WTC11 (cell line): Measurements from ENCODE around the gene SIGMAR1. TPM values are rescaled to one million over a fixed set of nuclear protein-coding genes. Genes with fewer than 3 reads are reported as not detected.

Source experiments
- ATAC-seq: fragments of 200-7000 bp; cut with Tn5 transposase; 2 replicates; pipeline ENCODE4 v1.10.0; 2021; ENCODE audit warnings: mild to moderate bottlenecking, moderate library complexity
- CTCF ChIA-PET: fragments of 300-600 bp; sonication (Branson Sonifier 250); formaldehyde crosslinking; loops from one replicate; lab custom pipeline; 2021; ENCODE audit warnings: antibody characterized with exemption; lab: Charles Lee
- POLR2A ChIA-PET: fragments of 350-600 bp; sonication (Branson Sonifier 250); formaldehyde crosslinking; loops from one replicate; lab custom pipeline; 2021; ENCODE audit warnings: antibody characterized with exemption; lab: Charles Lee
- DNase-seq: peaks from one replicate; pipeline ENCODE4 v3.0.0; 2021; ENCODE audit warnings: low spot score
- H3K27ac Mint-ChIP-seq: 2 replicates; pipeline ENCODE4 v1.8.0; 2021; ENCODE audit warnings: mixed read lengths
- H3K27me3 Mint-ChIP-seq: 2 replicates; pipeline ENCODE4 v1.8.0; 2021; ENCODE audit warnings: low read depth, mild to moderate bottlenecking, moderate library complexity, mixed read lengths
- H3K36me3 Mint-ChIP-seq: 2 replicates; pipeline ENCODE4 v1.8.0; 2021; ENCODE audit warnings: mixed read lengths
- H3K4me1 Mint-ChIP-seq: 2 replicates; pipeline ENCODE4 v1.8.0; 2022; ENCODE audit warnings: mixed read lengths
- H3K4me3 Mint-ChIP-seq: 2 replicates; pipeline ENCODE4 v1.8.0; 2021; ENCODE audit warnings: mild to moderate bottlenecking, moderate library complexity, mixed read lengths
- H3K9me3 Mint-ChIP-seq: 2 replicates; pipeline ENCODE4 v1.8.0; 2021; ENCODE audit warnings: mixed read lengths
- ELF4 ChIP-seq: sonication (generic); formaldehyde crosslinking; IDR thresholded peaks from 2 replicates; pipeline ENCODE4 v1.8.1; 2022; ENCODE audit warnings: low read depth, mild to moderate bottlenecking, moderate library complexity, missing genetic modification reagents
- EMX1 ChIP-seq: fragments of 250-450 bp; sonication (Bioruptor Pico); IDR thresholded peaks from 2 replicates; pipeline ENCODE4 v1.8.0; 2021; ENCODE audit warnings: mild to moderate bottlenecking
- FOXK1 ChIP-seq: sonication (generic); formaldehyde crosslinking; IDR thresholded peaks from 2 replicates; pipeline ENCODE4 v1.8.0; 2022; ENCODE audit warnings: mild to moderate bottlenecking, moderate library complexity, missing genetic modification reagents
- FOXP1 ChIP-seq: sonication (generic); formaldehyde crosslinking; IDR thresholded peaks from 2 replicates; pipeline ENCODE4 v1.8.0; 2022; ENCODE audit warnings: missing genetic modification reagents, mild to moderate bottlenecking, moderate library complexity, borderline replicate concordance
- GABPB1 ChIP-seq: sonication (generic); formaldehyde crosslinking; IDR thresholded peaks from 2 replicates; pipeline ENCODE4 v1.8.1; 2023; ENCODE audit warnings: mild to moderate bottlenecking, missing genetic modification reagents
- NFYB ChIP-seq: sonication (generic); formaldehyde crosslinking; conservative IDR thresholded peaks from 2 replicates; pipeline ENCODE4 v1.8.0; 2022; ENCODE audit warnings: low read depth, missing genetic modification reagents
- NR1H2 ChIP-seq: sonication (generic); formaldehyde crosslinking; IDR thresholded peaks from 2 replicates; pipeline ENCODE4 v1.9.0; 2021; ENCODE audit warnings: mild to moderate bottlenecking, moderate library complexity, missing genetic modification reagents
- SP1 ChIP-seq: sonication (generic); formaldehyde crosslinking; conservative IDR thresholded peaks from 2 replicates; pipeline ENCODE4 v1.8.1; 2022; ENCODE audit warnings: missing genetic modification reagents
- ZBTB21 ChIP-seq: sonication (generic); formaldehyde crosslinking; IDR thresholded peaks from 2 replicates; pipeline ENCODE4 v1.8.1; 2023; ENCODE audit warnings: mild to moderate bottlenecking, missing genetic modification reagents, borderline replicate concordance
- ZNF317 ChIP-seq: sonication (generic); formaldehyde crosslinking; IDR thresholded peaks from 2 replicates; pipeline ENCODE4 v1.8.1; 2023; ENCODE audit warnings: low read depth, mild to moderate bottlenecking, moderate library complexity, missing genetic modification reagents, borderline replicate concordance
- ZNF396 ChIP-seq: fragments of 250-450 bp; sonication (Bioruptor Pico); IDR thresholded peaks from 2 replicates; pipeline ENCODE4 v1.8.0; 2021; ENCODE audit warnings: mild to moderate bottlenecking, moderate library complexity, borderline replicate concordance
- total RNA-seq: library from RNA; stranded (reverse); gene quantifications from 3 replicates; pipeline ENCODE4 v1.2.3, GENCODE V29; 2021
- TF ChIP-seq, protein P1 (sequence below): fragments of 250-450 bp; sonication (Bioruptor Pico); IDR thresholded peaks from 2 replicates; pipeline ENCODE4 v1.9.0; 2021; ENCODE audit warnings: mild to moderate bottlenecking
- TF ChIP-seq, protein P2 (sequence below): sonication (generic); formaldehyde crosslinking; IDR thresholded peaks from 2 replicates; pipeline ENCODE4 v1.8.0; 2022; ENCODE audit warnings: mild to moderate bottlenecking, missing genetic modification reagents
- TF ChIP-seq, protein P3 (sequence below): sonication (generic); formaldehyde crosslinking; IDR thresholded peaks from 2 replicates; pipeline ENCODE4 v1.8.0; 2022; ENCODE audit warnings: missing genetic modification reagents
- TF ChIP-seq, protein P4 (sequence below): fragments of 250-450 bp; sonication (Bioruptor Pico); IDR thresholded peaks from 2 replicates; pipeline ENCODE4 v1.8.0; 2021; ENCODE audit warnings: mild to moderate bottlenecking
- TF ChIP-seq, protein P5 (sequence below): sonication (generic); formaldehyde crosslinking; IDR thresholded peaks from 2 replicates; pipeline ENCODE4 v1.8.1; 2022; ENCODE audit warnings: missing genetic modification reagents, borderline replicate concordance

SIGMAR1 gene
- total RNA-seq, 1 experiment from 2014 or later, result 108 TPM

DNA sequence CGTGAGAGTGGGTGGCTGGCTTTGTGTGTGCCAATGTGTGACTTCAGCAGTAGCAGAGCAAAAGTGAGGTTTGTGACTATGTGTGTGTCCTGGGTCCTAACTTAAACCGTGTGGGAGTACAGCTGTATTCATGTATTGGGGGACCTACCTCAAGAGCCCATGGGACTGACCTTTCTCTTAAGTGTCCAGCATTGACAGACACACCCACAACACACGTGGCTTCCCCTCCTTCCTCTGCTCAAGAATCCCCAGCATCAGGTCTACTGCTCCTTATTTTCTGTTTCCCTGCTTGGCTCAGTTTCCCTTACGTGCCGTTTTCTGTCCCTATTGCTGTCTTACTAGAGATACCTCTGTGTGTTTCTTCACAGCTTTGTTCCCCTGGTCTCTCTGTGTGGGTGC is 15.0 kb upstream of the SIGMAR1 start:
- Mint-ChIP-seq H3K27me3 (no peaks in the 10 kb centered on the region; the same call in 1 of the 2 replicates), H3K27ac (peak overlapping the region; percentile 47; the same call in 1 of the 2 replicates), H3K36me3 (peaks cover 18% of the 10 kb centered on the region), H3K4me1 (peaks cover 32% of the 10 kb centered on the region), H3K9me3 (no peaks in the 10 kb centered on the region), H3K4me3 (peak overlapping the region; percentile 81)
- no peak for TF ChIP-seq FOXK1 (CRISPR knock-in tag)
- ChIA-PET CTCF (interaction anchor here (1.4 to 4.2 kb wide), 2 partner anchors 12 to 39 kb away, joined by 4 to 31 read pairs; no protein-coding TSS in a partner anchor), POLR2A (interaction anchor here (1.3 kb wide), 1 partner anchor 50 kb away, joined by 3 read pairs; no protein-coding TSS in a partner anchor)
- DNase-seq, result no peak
- no peak for ATAC-seq

DNA sequence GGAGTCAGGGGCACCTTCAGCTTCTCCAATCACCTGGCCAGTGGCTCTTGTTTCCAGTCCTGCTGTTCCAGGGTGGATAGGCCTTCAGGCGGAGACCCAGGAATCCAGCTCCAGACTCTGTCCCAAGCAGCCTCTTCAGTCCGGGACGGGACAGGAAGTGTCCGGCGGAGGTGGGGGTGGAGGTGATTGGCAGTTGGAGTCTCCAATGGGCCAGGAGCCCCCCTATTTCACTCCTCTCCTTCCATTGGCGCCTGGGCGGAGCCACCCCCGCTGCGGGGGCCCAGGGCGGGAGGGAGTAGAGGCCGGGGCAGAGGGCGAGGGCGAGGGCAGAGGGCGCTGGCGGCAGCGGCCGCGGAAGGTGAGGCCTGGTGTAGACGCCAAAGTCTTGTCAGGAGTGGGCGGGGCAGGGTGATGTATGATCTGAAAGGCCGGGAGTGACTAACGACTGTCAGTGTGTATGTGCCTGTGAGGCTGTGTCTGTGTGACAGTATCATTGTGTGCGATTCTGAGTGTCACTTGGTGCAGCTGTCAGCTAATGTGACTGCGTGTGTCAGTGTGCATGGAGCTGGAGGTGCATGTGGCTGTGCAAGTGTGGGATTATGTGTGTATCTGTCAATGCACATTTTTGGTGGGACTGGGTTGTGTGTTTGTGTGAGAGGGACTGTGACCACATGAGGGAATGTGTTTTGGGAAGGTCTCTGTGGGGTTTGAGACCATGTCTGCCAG is 14.5 kb upstream of the SIGMAR1 start, which contains the start of gene IL11RA:
Gene IL11RA (plus strand): TSS at position 310 of the 726 bp plus-strand sequence. CDS start 3,033 bp downstream, outside the sequence.
- ChIA-PET POLR2A (interaction anchor here (0.9 to 1.3 kb wide), 2 partner anchors 15 to 50 kb away, joined by 3 to 5 read pairs; partner anchors contain the start of gene SIGMAR1), CTCF (interaction anchor here (0.6 to 4.2 kb wide), 7 partner anchors 12 to 717 kb away, joined by 3 to 31 read pairs (median 4); partner anchors contain the start of gene SIGMAR1)
- peak within 1 kb of the TSS; percentile 81 for H3K4me3 Mint-ChIP-seq
- DNase-seq (peak; percentile 94), ATAC-seq (peak; percentile 94)
- no peaks in the 10 kb centered on the region for H3K27me3 Mint-ChIP-seq
- peaks cover 18% of the 10 kb centered on the region for H3K36me3 Mint-ChIP-seq
- peaks cover 37% of the 10 kb centered on the region for H3K4me1 Mint-ChIP-seq
- H3K9me3 Mint-ChIP-seq, result no peaks in the 10 kb centered on the region
- H3K27ac Mint-ChIP-seq, result peak within 1 kb of the TSS; percentile 94
- TF ChIP-seq ELF4 (CRISPR knock-in tag) (no peak), NFYB (CRISPR knock-in tag) (peak; percentile 81), FOXK1 (CRISPR knock-in tag) (0 out of 2 replicates have a peak, but pooled peaks have one; percentile 24), ZNF317 (no peak), GABPB1 (CRISPR knock-in tag) (peak; percentile 63), SP1 (CRISPR knock-in tag) (peak; percentile 87), ZNF396 (CRISPR knock-in tag) (no peak), FOXP1 (peak; percentile 56; the same call in 1 of the 2 replicates), NR1H2 (no peak), ZBTB21 (CRISPR knock-in tag) (0 out of 2 replicates have a peak, but pooled peaks have one; percentile 47), EMX1 (CRISPR knock-in tag) (0 out of 2 replicates have a peak, but pooled peaks have one; percentile 64)
- TF ChIP-seq, protein P1, sequence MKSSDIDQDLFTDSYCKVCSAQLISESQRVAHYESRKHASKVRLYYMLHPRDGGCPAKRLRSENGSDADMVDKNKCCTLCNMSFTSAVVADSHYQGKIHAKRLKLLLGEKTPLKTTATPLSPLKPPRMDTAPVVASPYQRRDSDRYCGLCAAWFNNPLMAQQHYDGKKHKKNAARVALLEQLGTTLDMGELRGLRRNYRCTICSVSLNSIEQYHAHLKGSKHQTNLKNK (CRISPR knock-in tag), result peak; percentile 26; the same call in 1 of the 2 replicates
- TF ChIP-seq, protein P2, sequence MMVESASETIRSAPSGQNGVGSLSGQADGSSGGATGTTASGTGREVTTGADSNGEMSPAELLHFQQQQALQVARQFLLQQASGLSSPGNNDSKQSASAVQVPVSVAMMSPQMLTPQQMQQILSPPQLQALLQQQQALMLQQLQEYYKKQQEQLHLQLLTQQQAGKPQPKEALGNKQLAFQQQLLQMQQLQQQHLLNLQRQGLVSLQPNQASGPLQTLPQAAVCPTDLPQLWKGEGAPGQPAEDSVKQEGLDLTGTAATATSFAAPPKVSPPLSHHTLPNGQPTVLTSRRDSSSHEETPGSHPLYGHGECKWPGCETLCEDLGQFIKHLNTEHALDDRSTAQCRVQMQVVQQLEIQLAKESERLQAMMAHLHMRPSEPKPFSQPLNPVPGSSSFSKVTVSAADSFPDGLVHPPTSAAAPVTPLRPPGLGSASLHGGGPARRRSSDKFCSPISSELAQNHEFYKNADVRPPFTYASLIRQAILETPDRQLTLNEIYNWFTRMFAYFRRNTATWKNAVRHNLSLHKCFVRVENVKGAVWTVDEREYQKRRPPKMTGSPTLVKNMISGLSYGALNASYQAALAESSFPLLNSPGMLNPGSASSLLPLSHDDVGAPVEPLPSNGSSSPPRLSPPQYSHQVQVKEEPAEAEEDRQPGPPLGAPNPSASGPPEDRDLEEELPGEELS (CRISPR knock-in tag), result 0 out of 2 replicates have a peak, but pooled peaks have one; percentile 22
- TF ChIP-seq, protein P3, sequence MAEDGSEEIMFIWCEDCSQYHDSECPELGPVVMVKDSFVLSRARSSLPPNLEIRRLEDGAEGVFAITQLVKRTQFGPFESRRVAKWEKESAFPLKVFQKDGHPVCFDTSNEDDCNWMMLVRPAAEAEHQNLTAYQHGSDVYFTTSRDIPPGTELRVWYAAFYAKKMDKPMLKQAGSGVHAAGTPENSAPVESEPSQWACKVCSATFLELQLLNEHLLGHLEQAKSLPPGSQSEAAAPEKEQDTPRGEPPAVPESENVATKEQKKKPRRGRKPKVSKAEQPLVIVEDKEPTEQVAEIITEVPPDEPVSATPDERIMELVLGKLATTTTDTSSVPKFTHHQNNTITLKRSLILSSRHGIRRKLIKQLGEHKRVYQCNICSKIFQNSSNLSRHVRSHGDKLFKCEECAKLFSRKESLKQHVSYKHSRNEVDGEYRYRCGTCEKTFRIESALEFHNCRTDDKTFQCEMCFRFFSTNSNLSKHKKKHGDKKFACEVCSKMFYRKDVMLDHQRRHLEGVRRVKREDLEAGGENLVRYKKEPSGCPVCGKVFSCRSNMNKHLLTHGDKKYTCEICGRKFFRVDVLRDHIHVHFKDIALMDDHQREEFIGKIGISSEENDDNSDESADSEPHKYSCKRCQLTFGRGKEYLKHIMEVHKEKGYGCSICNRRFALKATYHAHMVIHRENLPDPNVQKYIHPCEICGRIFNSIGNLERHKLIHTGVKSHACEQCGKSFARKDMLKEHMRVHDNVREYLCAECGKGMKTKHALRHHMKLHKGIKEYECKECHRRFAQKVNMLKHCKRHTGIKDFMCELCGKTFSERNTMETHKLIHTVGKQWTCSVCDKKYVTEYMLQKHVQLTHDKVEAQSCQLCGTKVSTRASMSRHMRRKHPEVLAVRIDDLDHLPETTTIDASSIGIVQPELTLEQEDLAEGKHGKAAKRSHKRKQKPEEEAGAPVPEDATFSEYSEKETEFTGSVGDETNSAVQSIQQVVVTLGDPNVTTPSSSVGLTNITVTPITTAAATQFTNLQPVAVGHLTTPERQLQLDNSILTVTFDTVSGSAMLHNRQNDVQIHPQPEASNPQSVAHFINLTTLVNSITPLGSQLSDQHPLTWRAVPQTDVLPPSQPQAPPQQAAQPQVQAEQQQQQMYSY, result peak; percentile 56; the same call in 1 of the 2 replicates
- TF ChIP-seq, protein P4, sequence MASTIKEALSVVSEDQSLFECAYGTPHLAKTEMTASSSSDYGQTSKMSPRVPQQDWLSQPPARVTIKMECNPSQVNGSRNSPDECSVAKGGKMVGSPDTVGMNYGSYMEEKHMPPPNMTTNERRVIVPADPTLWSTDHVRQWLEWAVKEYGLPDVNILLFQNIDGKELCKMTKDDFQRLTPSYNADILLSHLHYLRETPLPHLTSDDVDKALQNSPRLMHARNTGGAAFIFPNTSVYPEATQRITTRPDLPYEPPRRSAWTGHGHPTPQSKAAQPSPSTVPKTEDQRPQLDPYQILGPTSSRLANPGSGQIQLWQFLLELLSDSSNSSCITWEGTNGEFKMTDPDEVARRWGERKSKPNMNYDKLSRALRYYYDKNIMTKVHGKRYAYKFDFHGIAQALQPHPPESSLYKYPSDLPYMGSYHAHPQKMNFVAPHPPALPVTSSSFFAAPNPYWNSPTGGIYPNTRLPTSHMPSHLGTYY (CRISPR knock-in tag), result no peak
- TF ChIP-seq, protein P5, sequence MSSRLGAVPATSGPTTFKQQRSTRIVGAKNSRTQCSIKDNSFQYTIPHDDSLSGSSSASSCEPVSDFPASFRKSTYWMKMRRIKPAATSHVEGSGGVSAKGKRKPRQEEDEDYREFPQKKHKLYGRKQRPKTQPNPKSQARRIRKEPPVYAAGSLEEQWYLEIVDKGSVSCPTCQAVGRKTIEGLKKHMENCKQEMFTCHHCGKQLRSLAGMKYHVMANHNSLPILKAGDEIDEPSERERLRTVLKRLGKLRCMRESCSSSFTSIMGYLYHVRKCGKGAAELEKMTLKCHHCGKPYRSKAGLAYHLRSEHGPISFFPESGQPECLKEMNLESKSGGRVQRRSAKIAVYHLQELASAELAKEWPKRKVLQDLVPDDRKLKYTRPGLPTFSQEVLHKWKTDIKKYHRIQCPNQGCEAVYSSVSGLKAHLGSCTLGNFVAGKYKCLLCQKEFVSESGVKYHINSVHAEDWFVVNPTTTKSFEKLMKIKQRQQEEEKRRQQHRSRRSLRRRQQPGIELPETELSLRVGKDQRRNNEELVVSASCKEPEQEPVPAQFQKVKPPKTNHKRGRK (CRISPR knock-in tag), result no peak
